ENCODE data around the gene RALB.
"Not testable (repeated sequence)": the region's sequence is repeated elsewhere in the genome, so short reads cannot be mapped to it uniquely, and the experiment has no call there.

Gene RALB

DNA sequence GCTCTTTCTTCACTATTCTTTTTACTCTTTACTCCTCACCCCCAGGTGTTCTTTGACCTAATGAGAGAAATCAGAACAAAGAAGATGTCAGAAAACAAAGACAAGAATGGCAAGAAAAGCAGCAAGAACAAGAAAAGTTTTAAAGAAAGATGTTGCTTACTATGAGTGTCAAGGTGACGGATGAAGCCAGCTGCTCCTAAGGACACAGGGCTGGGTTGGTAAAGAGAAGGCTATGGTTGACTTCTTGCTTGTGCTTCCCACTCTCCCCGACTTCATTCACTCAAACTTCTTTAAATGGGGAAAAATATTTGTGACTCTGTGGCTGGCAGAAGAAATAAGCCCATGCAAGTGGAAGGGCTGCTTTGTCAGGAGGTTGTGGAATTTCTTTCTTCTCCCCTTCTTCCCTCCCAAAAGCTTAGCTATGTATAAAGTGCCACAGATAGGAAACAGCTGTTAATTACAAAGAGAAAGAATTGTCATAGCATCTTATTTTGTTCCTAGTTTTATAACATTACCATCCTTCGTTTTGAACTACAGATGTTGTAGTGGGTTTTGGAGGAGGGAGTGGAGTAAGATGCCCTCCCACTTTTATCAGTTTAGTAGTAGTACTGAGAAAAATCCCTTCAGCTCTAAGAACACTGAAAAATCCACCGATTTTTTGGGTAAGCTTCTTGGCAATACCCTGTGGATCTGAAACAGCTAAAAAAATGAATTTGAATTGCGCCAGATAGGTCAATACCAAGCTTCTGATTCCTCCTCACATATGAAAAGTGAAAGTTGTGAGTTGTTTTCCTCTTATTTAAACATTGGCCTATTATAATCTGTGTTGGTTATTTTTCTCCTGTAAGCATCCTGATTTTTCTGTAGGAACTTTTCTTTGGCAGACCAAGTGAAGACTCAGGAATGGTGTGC lies 40.7 kb downstream of the RALB start:
- no peak for DNase-seq (ENCODE audit: low read depth in 2 of 3, low spot score in 2 of 3)

DNA sequence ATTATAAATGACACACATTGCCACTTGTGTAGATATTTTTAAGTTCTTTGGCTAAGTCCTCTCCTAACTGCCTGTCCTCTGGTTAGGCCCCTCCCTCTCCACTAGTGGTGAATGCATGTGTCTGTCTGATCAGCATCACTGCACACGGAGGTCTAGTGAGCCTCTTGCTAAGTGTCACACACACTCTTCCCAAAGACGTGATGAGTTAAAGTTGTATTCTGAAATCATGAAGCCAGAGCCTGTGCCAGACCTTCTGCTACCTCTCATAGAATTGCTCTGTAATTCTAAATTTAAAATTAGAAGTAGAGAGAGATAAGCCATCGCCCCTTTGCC lies 41.3 kb downstream of the RALB start:
- DNase-seq (ENCODE audit: low read depth in 2 of 3, low spot score in 2 of 3): no peak

DNA sequence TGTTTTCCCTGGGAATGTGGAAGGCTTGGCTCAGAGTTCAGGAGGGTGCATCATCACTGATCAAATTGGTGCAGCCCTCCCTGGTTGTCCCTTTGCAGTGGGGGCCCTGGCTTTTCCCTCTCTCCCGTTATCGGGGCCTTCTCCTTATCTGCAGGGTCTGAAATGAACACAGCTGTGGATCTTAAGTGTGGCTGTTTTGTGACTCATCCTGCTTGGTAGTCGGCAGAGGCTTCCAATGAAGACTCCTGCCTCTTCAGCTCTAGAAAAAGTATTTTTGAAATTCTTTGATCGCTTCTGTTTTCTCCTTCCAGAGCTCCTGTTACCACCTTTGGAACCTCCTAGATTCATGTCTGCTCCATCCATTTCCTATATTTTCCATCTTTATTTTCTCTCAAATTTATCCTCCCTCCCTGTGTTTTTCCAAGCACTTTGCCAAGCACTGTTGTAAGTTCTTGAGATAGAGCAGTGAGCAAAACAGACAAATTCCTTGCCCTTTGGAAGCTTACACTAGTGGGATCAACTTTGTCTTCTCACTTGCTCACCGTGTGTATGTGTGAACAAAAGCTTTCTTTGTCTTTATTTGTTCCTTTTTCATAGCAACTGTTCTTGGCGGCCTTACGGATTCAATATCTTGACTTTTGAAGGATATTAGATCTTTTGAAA lies 45.7 kb downstream of the RALB start:
- DNase-seq (ENCODE audit: low read depth in 2 of 3, low spot score in 2 of 3): no peak

DNA sequence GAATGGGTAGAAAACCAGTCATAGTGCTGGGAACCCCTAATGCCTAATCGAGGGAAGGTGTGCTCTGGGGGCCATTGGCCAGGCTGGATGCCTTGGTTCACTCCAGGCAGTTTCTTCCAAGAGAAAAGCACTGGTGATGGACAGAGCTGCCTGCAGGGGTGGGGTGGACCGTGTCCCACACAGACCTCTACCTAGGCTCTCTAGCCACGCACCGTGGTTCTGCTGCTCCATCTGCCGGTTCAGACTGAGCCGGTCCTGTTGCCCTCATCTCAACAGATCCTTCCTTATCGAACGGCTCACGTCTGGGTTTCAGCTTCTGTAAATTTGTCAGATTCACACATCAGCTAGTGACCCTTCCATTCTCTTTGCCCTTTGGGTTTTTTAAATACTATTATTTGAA lies 46.4 kb downstream of the RALB start:
- DNase-seq (ENCODE audit: low read depth in 2 of 3, low spot score in 2 of 3): no peak

DNA sequence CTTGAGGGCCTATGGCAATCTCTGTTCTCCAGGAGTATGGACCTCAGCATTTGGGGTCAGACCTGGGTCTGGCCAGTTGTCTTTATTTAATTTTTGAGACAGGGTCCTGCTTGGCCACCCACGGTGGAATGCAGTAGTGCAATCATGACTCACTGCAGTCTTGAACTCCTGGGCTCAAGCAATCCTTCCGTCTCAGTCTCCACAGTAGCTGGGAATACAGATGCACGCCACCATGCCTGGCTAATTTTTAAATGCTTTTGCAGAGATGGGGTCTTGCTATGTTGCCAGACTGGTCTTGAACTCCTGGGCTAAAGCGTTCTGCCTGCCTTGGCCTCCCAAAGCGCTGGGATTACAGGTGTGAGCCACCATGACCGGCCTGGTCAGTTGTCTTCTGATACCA lies 46.9 kb downstream of the RALB start:
- DNase-seq (ENCODE audit: low read depth in 2 of 3, low spot score in 2 of 3): no peak

DNA sequence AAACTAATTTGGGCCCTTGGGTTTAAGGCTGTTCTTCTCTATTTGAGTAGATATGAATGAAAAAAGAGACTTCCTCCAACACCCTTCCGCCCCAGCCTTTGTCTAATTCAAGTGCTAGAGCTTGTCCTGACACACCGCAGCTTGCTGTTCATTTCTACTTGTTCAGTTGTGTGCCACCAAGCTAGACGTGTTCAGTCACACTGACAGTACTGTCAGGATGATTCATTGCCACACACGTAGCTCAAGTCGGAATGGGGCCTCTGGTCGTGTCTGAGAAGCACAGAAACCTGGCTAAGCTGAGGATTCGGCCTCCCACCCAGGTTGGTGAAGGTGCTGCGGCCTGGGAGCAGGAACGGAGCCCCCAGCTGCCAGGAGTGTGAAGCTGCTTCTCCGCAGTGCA lies 47.7 kb downstream of the RALB start:
- no peak for DNase-seq (ENCODE audit: low read depth in 2 of 3, low spot score in 2 of 3)

DNA sequence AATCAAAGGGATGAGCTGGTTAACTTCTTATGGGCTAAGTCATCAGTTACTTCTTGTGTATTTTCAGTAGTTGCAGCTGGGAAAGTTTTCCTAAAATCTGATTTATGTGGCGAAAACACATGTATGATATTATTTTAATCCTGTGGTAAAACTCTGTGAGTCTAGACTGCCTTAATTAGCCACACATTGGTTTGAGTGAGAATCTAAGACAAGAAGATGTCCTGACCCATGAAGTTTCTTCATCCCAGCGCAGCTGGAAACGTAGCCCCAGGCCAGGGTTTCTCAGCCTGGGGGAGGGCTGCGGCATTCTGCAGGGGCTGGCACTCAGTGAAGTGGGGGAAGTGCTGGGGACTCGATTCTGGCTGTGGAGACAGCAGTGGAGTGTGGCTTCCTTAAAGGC lies 48.6 kb downstream of the RALB start:
- DNase-seq (ENCODE audit: low read depth in 2 of 3, low spot score in 2 of 3): no peak

DNA sequence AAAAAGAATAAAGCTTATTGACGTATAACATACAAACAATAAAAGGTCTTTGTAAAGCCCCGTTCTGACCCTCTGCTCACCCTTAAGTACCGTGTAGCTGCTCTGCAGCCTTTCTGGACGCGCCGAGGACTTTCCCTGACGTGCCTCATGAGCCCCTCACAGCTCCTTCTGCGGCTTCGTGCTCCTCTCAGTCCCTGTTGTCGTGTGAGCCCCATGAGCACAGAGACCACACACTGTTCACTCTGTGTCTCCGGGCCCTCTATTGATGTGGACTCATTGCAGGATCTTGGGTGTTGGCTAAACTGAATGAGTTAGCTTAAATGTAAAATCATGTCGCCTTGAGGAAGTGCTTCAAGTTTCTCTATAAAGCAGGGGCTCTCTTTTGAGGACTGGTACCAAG lies 49.6 kb downstream of the RALB start:
- DNase-seq (ENCODE audit: low read depth in 2 of 3, low spot score in 2 of 3): no peak

DNA sequence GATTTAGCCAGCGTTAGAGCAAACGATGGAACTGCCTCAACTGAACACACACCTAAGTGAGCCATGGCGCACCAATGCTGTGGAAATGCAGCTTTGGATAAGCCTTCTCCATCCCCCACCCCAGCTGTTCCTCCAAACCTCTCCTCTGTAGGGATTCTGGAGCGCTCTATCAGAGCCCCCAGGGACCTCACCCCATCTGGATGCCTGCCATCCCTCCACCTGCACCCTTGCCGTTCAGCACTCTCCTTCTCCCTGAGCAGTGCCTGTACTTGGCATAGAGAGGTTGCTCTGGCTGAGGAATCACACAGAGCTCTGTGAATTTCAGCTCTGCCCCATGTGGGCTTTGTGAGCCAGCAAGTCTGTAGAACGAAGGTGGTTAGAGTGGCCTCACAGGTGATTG lies 50.5 kb downstream of the RALB start:
- DNase-seq (ENCODE audit: low read depth in 2 of 3, low spot score in 2 of 3): no peak

DNA sequence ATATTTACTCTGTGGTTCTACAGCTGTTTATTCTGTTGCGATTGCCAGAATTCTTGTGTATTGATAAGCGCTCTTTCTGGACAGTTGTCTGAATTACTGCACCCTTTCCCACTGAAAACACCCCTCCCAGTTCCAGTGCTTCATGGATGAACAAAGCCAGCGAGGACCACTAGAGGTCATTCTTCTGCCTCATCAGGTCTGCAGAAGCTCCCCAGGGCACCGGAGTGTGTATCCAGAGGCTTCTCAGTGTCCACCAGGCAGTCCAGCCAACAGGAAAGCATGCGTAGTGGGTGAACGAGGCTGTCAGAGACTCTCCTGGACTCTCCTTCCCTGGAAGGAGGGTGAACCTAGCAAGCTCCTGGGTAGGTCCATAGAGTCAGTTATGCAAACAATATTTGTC lies 52.6 kb downstream of the RALB start:
- no peak for DNase-seq (ENCODE audit: low read depth in 2 of 3, low spot score in 2 of 3)

DNA sequence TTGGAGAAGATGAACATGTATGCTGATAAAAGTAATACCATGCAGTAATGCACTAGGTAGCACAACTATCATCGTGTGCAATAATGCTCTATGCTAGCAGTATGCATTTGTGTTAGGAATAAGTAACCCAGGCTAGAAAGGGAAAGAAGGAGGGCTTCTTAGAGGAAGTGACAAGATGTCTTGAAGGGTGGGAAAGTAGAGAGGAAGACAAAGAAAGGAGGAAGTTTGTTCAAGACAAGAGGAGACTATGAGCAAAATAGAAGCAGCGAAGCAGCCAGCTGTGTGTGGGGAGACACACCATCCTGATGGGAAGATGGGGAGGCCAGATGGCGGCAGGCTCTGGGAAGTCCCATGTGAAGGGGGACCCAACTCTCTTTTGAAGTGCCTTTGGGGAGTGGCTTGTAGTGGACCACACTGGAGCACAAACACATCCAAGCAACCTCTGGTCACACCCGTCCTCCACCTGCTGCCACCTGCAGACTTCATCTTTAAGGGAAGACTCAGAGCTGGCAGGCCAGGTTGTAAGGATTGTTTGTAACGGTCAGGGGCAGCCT lies 53.4 kb downstream of the RALB start:
- DNase-seq (ENCODE audit: low read depth in 2 of 3, low spot score in 2 of 3): no peak

DNA sequence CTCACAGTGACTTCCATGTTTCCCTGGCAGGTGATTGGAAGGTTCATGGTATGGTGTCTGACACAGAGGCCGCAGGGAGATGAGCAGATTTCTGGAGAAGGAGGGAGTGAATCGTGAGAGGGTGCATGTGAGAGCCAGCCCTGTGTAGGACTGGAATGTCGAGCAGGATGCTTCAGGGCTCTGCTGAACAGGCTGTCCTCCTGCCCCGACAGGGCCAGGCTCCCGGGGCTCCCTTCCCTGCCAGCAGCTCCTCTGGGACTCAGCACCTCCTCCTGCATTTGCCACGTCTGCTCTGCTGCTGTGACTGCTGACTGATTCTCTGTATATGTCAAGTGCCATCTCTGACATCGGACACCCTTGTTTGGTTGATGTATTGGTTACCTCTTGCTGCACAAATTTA lies 54.8 kb downstream of the RALB start:
- DNase-seq (ENCODE audit: low read depth in 2 of 3, low spot score in 2 of 3): no peak

DNA sequence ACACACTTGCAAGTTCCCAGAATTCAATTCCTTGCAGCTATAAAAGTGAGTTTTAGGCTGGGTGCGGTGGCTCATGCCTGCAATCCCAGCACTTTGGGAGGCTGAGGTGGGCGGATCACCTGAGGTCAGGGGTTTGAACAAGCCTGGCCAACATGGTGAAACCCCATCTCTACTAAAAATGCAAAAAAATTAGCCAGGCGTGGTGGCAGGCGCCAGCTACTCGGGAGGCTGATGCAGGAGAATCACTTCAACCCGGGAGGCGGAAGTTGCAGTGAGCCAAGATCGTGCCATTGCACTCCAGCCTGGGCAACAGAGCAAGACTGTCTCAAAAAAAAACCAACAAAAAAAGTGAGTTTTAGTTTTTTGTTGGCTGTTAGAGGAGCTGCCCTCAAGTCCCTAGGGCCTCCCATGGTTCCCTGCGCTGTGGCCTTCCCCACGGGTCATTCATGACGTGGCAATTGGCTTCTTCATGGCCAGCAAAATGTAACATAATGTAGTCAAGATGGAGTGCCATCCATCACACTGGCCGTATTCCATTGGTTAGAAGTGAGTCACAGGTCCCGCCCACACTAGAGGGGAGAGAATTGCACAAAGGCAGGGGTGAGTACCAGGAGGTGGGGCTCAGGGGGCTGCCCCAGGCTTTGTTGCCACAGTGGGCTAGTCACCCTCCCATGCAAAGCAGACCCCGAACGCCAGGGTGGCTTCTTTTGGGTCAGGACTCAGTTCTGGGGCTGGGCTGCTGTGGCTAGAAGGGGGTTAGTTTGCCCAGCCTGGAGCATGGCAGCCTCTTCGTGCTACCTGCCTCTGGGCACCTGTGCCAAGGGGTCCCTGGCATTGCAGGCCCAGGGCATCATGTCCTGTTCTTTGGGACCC lies 55.6 kb downstream of the RALB start:
- DNase-seq (ENCODE audit: low read depth in 2 of 3, low spot score in 2 of 3): no peak

DNA sequence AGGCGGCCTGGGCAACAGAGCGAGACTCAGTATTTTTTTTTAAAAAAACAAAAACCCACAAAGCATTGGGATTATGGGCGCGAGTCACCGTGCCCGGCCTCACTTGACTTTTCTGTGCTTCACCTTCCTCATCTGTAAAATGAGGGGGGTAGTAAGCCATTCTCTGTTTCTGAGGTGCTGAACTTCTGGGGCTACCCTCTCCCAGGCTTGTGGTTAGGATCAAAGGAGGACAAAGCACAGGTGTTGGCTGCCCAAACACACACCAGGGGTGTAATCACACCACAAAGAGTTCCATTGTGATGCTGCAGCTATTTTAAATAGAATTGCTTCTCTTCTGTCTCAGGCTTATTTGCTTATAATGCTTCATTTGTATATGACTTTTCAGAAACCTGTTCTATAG lies 57.5 kb downstream of the RALB start:
- DNase-seq (ENCODE audit: low read depth in 2 of 3, low spot score in 2 of 3): no peak

DNA sequence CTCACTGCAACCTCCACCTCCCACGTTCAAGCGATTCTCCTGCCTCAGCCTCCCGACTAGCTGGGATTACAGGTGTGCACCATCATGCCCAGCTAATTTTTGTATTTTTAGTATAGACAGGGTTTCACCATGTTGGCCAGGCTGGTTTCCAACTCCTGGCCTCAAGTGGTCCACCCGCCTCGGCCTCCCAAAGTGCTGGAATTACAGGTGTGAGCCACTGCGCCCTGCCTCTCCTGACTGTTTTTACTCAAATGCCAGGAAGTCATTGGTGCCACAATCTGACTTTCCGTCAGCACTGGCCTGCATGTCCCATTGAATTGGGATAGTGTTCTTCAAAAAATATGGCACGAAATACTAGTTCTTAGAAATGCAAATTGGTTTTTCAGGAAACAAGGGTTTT lies 58.2 kb downstream of the RALB start:
- DNase-seq (ENCODE audit: low read depth in 2 of 3, low spot score in 2 of 3): not testable (repeated sequence)

DNA sequence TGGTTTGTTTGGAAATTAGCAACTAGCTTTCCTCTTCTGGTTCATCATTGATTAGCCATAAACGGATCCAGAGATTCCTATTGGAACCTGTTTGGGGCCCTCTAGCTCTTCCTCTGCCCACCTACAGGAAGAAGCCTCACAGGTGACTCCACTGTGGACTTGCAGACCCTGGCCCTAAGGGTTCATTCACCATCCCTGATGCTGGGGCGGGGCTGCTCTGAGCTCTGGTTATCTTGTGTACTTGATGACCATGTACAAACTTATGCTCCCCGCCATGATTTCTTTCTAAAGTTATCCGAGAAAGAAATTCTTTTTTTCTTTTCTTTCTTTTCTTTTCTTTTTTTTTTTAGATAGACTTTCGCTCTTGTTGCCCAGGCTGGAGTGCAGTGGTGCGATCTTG lies 59.4 kb downstream of the RALB start:
- DNase-seq (ENCODE audit: low read depth in 2 of 3, low spot score in 2 of 3): no peak

DNA sequence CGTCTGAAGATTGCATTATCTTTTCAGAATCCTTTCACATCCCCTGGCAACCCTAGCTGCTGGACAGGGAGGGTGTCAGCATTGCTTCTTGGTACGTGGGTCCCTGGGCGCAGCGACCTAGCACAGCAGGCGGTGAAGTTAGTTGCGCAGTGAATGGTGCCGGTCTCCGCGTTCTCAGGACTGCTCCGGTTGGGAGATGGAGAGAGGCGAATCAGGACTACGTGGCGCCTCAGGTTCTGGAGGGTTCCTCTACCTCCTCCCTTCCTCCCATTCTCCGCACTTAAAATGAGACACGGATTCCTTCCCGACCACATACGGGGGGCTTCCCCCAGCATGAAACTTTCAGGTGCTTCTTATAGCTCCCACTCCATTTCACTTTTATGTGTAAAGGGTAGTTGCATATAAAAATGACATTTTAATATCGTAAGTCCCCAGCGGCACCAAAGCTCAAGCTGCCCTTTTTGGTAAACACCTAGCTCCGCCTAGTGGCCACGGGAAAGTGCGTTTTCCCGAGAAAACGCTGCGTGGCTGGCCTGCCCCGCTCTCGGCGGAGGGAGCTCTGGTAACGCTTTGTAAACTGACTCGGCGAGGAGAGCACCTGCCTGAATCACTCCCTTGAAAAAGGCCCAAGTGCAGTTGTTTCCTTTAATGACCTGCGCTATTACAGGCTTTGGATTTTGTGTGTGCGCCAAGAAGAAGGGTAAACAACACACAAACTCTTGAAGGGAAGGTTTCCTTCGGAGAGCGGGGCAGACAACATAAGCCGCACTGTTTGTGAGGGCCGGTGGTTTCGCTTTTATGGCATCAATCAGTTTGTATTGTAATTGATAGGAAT lies 60.4 kb downstream of the RALB start:
- peak; percentile 47 to 60 (median 56) for DNase-seq (ENCODE audit: low read depth in 2 of 3, low spot score in 2 of 3)

DNA sequence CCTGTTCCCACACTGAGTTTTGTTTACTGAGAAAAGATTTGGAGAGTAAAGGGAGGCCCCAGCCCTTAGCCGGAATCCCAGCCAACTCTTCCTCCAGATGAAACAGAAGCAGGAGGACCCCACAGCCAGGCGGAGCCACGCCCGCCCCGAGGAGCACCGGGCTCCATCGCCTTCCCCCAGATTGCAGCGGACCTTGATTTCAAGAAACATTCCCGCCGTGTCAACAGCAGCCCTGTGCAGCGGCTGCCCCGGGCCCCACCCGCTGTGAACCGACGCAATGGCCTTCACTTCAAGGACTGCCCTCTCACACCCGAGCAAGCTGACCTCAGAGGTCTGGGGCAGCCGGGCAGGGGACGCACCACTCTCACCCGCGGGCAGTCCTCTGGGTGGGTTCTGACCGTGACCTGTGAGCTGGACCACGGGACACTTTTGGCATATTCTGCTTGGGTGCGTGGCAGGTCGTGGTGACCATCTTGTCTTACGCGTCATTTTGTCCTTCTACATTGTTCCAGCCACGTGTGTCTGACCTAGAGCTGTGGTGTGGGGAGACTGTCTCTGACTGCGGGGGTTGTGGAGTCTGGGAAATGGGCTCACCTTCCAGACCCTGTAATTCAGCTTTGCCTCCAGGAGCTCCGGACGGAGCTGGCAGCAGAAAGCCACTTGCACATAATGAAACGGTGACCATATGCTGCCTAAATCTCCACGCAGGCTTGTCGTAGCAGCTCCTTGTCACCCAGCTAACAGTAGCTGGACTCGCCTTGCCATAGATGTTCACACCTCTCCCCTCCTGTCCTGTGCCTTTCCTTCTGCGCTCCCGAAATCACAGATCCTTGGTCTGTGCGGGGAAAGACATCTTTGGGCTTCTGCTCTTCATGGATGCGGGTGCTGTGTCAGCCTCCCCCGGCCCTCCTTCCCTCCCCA lies 61.3 kb downstream of the RALB start:
- DNase-seq (ENCODE audit: low read depth in 2 of 3, low spot score in 2 of 3): no peak

DNA sequence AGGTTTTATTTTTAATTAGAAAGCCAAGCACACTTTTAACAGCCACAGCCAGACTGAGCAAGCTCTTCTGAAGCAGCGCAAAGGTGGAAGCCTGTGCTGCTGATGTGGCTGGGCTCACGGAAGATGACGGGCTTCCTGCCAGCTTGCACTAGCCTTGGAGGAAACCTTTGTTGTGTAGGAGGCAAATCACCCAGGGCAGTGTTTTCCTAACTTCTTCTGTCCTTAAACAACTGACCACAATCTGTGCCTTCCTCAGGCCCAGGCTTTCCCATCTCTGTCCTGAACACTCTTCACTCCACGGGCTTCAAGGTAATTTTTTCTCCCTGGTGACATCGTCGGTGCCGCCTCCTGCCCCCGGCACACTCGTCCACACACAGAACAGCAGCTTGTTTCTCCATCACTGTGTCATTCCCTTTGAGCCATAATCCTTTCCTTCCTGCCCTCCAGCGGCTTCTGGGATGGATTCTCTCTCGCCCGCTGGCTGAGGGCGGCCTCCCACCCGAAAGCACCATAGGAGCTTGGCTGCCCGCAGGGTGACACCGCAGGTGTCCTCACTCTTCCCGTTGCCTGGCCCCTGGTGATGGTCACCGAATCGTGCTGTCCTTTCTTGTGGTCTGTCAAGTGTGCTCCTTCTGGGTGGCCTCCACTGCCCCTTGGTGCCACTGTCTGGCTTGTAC lies 62.2 kb downstream of the RALB start:
- no peak for DNase-seq (ENCODE audit: low read depth in 2 of 3, low spot score in 2 of 3)
